OCI-LY3 (cell line): ENCODE measurements around the gene SERPINI1.

Source experiments
- EZH2phosphoT487 ChIP-seq: fragments of 200-600 bp; shearing (Covaris generic); IDR thresholded peaks from 2 replicates; pipeline ENCODE4 v1.6.1; 2018; ENCODE audit warnings: antibody characterized with exemption, mixed run types, low read depth
- TF ChIP-seq, protein P1 (sequence below): fragments of 200-600, 300-600 bp; sonication (generic); IDR thresholded peaks from 2 replicates; pipeline ENCODE4 v1.5.1; 2014; ENCODE audit warnings: antibody characterized with exemption, low read length, low read depth

DNA sequence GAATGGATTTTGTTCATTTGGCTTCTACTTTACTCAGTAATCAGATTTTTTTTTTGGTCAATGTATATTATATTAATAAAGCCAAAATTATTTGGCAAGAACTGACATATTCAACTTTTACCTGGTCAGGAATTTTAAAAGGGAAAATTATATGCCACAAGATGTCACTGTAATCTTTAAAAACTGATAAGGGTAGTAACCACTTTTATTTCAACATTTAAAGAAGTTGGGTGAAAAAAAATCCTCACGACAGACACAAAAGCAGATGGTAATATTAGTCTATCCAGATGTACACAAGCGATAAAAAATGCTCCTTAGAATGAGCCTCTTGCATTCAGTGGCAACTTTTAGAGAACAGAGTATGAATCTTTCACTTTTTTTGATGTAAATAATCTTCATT is 101.9 kb downstream of the SERPINI1 start:
- TF ChIP-seq, protein P1, sequence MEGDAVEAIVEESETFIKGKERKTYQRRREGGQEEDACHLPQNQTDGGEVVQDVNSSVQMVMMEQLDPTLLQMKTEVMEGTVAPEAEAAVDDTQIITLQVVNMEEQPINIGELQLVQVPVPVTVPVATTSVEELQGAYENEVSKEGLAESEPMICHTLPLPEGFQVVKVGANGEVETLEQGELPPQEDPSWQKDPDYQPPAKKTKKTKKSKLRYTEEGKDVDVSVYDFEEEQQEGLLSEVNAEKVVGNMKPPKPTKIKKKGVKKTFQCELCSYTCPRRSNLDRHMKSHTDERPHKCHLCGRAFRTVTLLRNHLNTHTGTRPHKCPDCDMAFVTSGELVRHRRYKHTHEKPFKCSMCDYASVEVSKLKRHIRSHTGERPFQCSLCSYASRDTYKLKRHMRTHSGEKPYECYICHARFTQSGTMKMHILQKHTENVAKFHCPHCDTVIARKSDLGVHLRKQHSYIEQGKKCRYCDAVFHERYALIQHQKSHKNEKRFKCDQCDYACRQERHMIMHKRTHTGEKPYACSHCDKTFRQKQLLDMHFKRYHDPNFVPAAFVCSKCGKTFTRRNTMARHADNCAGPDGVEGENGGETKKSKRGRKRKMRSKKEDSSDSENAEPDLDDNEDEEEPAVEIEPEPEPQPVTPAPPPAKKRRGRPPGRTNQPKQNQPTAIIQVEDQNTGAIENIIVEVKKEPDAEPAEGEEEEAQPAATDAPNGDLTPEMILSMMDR: peak; percentile 40
- TF ChIP-seq EZH2phosphoT487: no peak
